CD4-positive, alpha-beta T cell (primary cell): ENCODE results near the gene YIPF4. TPM values are rescaled to one million over a fixed set of nuclear protein-coding genes. Genes with fewer than 3 reads are reported as not detected.
"Not testable (repeated sequence)": the region's sequence is repeated elsewhere in the genome, so short reads cannot be mapped to it uniquely, and the experiment has no call there.

Experiments
- ATAC-seq: fragments of 200-7000 bp; cut with Tn5 transposase; one replicate; pipeline ENCODE4 v1.10.0; 2022; ENCODE audit warnings: mild to moderate bottlenecking; ENCODE audit not compliant: poor library complexity
- CTCF ChIA-PET: fragments of 350-600 bp; sonication (Branson Sonifier 250); formaldehyde crosslinking; loops from one replicate; lab custom pipeline; 2021; ENCODE audit warnings: antibody characterized with exemption, inconsistent platforms; lab: Charles Lee
- POLR2A ChIA-PET: fragments of 350-600 bp; sonication (Branson Sonifier 250); formaldehyde crosslinking; loops from one replicate; lab custom pipeline; 2021; ENCODE audit warnings: antibody characterized with exemption, inconsistent platforms; lab: Charles Lee
- DNase-seq, 14 experiments: peaks; one replicate each; pipeline ENCODE4 v3.0.0-alpha.2; 2013 to 2020; ENCODE audit warnings: mixed read lengths in 2 of 14
- H3K27ac ChIP-seq, 2 donors: one replicate each; pipeline versions ENCODE4 v1.5.1 to v1.7.0; 2013; ENCODE audit warnings: low read length in 2 of 2, low read depth in 1 of 2, mild to moderate bottlenecking in 1 of 2
- H3K27me3 ChIP-seq, 2 experiments: 1 replicate in 1 of 2; 2 replicates in 1 of 2; pipeline versions ENCODE4 v1.6.1 to v1.7.0; 2013; ENCODE audit warnings: low read length in 2 of 2, control low read depth in 1 of 2, mild to moderate bottlenecking in 1 of 2, moderate library complexity in 1 of 2; ENCODE audit not compliant: insufficient read depth in 2 of 2, control insufficient read depth in 1 of 2
- H3K36me3 ChIP-seq: one replicate; pipeline ENCODE4 v1.6.1; 2013; ENCODE audit warnings: low read length, control low read depth; ENCODE audit not compliant: insufficient read depth
- H3K4me1 ChIP-seq: one replicate; pipeline ENCODE4 v1.6.1; 2013; ENCODE audit warnings: low read length, control low read depth; ENCODE audit not compliant: insufficient read depth
- H3K4me3 ChIP-seq: one replicate; pipeline ENCODE4 v1.5.1; 2013; ENCODE audit warnings: mild to moderate bottlenecking, low read length, moderate library complexity
- H3K9me3 ChIP-seq, 2 experiments: 1 replicate in 1 of 2; 2 replicates in 1 of 2; pipeline versions ENCODE4 v1.6.1 to v1.7.0; 2013; ENCODE audit warnings: low read length in 2 of 2, mild to moderate bottlenecking in 2 of 2, control low read depth in 1 of 2, moderate library complexity in 1 of 2; ENCODE audit not compliant: control insufficient read depth in 1 of 2, insufficient read depth in 1 of 2
- H3K27ac Mint-ChIP-seq: one replicate; pipeline ENCODE4 v1.8.0; 2020; ENCODE audit warnings: mixed read lengths
- H3K27me3 Mint-ChIP-seq: one replicate; pipeline ENCODE4 v1.8.0; 2021; ENCODE audit warnings: mixed read lengths
- H3K36me3 Mint-ChIP-seq: one replicate; pipeline ENCODE4 v1.8.0; 2021; ENCODE audit warnings: low read depth, mixed read lengths
- H3K4me1 Mint-ChIP-seq: one replicate; pipeline ENCODE4 v1.8.0; 2021; ENCODE audit warnings: low read depth, mixed read lengths
- H3K4me3 Mint-ChIP-seq: one replicate; pipeline ENCODE4 v1.8.0; 2020; ENCODE audit warnings: mild to moderate bottlenecking, mixed read lengths
- H3K9me3 Mint-ChIP-seq: one replicate; pipeline ENCODE4 v1.8.0; 2020; ENCODE audit warnings: mixed read lengths
- intact Hi-C, 2 experiments: fragments of 100-400 bp; cut with DNase I in 1 of 2; cut with micrococcal nuclease in 1 of 2; formaldehyde crosslinking; loops; one replicate each; pipeline versions ENCODE4 v1.15.1 to v1.9.0; 2023 to 2025; cut with DNase I, micrococcal nuclease
- total RNA-seq, 174 experiments: library from RNA in 2 of 174; stranded (reverse) in 2 of 174; gene quantifications; one replicate each; pipeline ENCODE4 v1.2.3 and lab custom pipeline; 2021 to 2026
- TF ChIP-seq, protein P1 (sequence below): fragments of 200-600 bp; IDR thresholded peaks from one replicate; pipeline ENCODE4 v1.8.0; 2022; ENCODE audit warnings: antibody characterized with exemption, mild to moderate bottlenecking

YIPF4 gene
- total RNA-seq, 2 experiments from 2014 or later, result 7.7 to 9.7 TPM

DNA sequence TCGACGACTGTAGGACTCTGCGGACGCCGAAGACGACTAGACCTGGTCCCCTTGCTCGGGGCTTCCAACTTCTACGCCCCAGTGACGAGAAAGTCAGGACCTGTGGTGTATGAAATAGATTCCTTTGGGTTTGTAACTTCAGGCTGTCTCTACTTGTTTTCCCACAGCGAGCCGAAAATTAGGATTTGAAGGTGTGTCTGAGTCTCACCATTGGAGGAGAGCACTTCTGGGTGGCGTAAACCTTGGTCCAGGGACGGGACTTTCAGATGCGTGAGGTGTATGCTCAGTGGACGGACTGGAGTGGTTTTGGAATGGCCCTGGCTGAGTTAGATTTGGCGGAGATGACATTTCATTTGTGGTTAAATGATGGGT lies 80.4 kb downstream of the YIPF4 start:
- Histone ChIP-seq H3K27ac (peak overlapping the region; percentile 21 to 75), H3K9me3 (no peaks in the 10 kb centered on the region), H3K27me3 (no peaks in the 10 kb centered on the region), H3K36me3 (peaks cover 5% of the 10 kb centered on the region), H3K4me1 (peaks cover 30% of the 10 kb centered on the region), H3K4me3 (peak overlapping the region; percentile 97)
- Mint-ChIP-seq H3K27ac (peak overlapping the region; percentile 81), H3K9me3 (no peaks in the 10 kb centered on the region), H3K4me1 (peaks cover 53% of the 10 kb centered on the region), H3K36me3 (peaks cover 35% of the 10 kb centered on the region), H3K27me3 (no peaks in the 10 kb centered on the region), H3K4me3 (peak overlapping the region; percentile 85)
- POLR2A ChIA-PET, result interaction anchor here (0.6 to 0.9 kb wide), 2 partner anchors 80 to 270 kb away, joined by 3 read pairs; partner anchors contain the start of gene TTC27
- ATAC-seq, result no peak
- DNase-seq, result peak in 3 of 14 experiments; percentile 0 to 35 (median 14)
- intact Hi-C loops, result loop anchor here in 1 of 2 experiments (2.0 to 5.0 kb wide), 4 partner anchors 191 to 1239 kb away; partner anchors contain the start of genes FAM98A, SPAST and TTC27
- CTCF ChIA-PET, result interaction anchor here (0.9 kb wide), 1 partner anchor 21 kb away, joined by 3 read pairs; no protein-coding TSS in a partner anchor
- TF ChIP-seq, protein P1, sequence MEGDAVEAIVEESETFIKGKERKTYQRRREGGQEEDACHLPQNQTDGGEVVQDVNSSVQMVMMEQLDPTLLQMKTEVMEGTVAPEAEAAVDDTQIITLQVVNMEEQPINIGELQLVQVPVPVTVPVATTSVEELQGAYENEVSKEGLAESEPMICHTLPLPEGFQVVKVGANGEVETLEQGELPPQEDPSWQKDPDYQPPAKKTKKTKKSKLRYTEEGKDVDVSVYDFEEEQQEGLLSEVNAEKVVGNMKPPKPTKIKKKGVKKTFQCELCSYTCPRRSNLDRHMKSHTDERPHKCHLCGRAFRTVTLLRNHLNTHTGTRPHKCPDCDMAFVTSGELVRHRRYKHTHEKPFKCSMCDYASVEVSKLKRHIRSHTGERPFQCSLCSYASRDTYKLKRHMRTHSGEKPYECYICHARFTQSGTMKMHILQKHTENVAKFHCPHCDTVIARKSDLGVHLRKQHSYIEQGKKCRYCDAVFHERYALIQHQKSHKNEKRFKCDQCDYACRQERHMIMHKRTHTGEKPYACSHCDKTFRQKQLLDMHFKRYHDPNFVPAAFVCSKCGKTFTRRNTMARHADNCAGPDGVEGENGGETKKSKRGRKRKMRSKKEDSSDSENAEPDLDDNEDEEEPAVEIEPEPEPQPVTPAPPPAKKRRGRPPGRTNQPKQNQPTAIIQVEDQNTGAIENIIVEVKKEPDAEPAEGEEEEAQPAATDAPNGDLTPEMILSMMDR, result no peak

DNA sequence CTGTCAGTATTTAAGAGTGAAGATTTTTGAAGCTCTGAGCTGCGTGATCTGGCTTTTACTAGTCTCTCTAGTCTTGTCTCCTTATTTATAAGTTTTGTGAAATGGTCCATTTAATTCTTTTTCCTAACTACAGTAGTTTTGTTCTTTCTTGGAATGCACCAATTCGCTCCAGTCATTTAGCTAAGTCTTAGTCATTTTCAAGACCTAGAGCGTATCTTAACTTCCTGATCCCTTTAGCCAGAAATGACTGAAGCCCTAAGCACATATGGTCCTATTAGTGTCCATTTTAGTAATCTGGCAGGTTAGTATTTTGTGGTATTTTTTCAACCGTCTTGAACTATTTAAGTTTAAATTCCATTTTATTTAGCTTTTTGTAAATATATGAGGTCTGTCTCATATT lies 82.7 kb downstream of the YIPF4 start:
- Mint-ChIP-seq H3K4me3 (peak overlapping the region; percentile 66), H3K27me3 (no peaks in the 10 kb centered on the region), H3K27ac (peak overlapping the region; percentile 81), H3K9me3 (no peaks in the 10 kb centered on the region), H3K36me3 (peaks cover 35% of the 10 kb centered on the region), H3K4me1 (peaks cover 73% of the 10 kb centered on the region)
- Histone ChIP-seq H3K27ac (no peak overlapping the region), H3K4me3 (no peak overlapping the region), H3K9me3 (no peaks in the 10 kb centered on the region), H3K27me3 (no peaks in the 10 kb centered on the region), H3K4me1 (peaks cover 35% of the 10 kb centered on the region), H3K36me3 (peaks cover 5% of the 10 kb centered on the region)
- TF ChIP-seq, protein P1, result no peak
- DNase-seq (no peak), ATAC-seq (no peak)
- ChIA-PET POLR2A (interaction anchor here (0.9 kb wide), 1 partner anchor 297 kb away, joined by 4 read pairs; the partner anchor contains the start of gene SPAST), CTCF (no interaction called here)
- intact Hi-C loops, result no loop called here

DNA sequence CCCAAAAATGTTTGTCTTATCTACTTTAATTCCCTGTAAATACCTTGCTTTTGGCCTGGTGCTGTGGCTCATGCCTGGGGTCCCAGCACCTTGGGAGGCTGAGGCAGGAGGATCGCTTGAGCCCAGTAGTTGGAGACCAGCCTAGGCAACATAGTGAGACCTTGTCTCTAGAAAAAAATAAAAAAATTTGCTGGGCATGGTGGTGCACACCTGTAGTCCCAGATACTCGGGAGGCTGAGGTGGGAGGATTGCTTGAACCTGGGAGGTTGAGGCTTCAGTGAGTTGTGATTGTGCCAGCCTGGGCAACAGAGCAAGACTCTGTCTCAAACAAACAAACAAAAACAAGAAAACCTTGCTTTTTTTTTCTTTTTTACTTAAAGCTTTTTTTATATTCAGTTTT lies 85.3 kb downstream of the YIPF4 start:
- POLR2A ChIA-PET, H3K9me3 ChIP-seq, CTCF ChIA-PET, H3K27ac ChIP-seq, H3K27me3 Mint-ChIP-seq, intact Hi-C loops, DNase-seq, H3K36me3 ChIP-seq, ATAC-seq, H3K9me3 Mint-ChIP-seq, H3K4me3 ChIP-seq, H3K27me3 ChIP-seq, H3K4me3 Mint-ChIP-seq: not testable (repeated sequence)
- Mint-ChIP-seq H3K27ac (peak overlapping the region; percentile 8), H3K4me1 (peaks cover 86% of the 10 kb centered on the region), H3K36me3 (peaks cover 31% of the 10 kb centered on the region)
- peaks cover 44% of the 10 kb centered on the region for H3K4me1 ChIP-seq

DNA sequence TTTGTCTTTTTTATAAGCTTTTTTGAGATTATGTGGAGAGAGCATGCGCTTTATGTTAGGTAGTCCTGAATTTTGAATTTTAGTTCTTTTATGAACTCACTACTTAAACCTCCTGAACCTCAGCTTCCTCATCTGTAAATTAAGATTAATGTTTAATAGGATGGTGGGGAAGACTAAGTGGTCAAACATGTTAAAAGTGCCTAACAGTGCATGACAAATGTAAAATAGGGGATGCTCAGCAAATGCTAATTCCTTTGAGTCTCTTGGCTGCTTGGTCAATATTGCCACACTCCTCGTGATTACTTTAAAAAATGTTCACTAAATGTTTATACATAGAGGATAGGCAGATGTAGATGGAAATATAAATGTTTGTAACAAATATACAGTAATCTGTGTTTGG lies 85.9 kb downstream of the YIPF4 start:
- DNase-seq (no peak), ATAC-seq (no peak)
- peak overlapping the region; percentile 8 for H3K27ac Mint-ChIP-seq
- no peaks in the 10 kb centered on the region for H3K9me3 ChIP-seq
- H3K4me3 Mint-ChIP-seq, result no peak overlapping the region
- H3K4me1 Mint-ChIP-seq, result peaks cover 83% of the 10 kb centered on the region
- peaks cover 5% of the 10 kb centered on the region for H3K36me3 ChIP-seq
- no peaks in the 10 kb centered on the region for H3K27me3 ChIP-seq
- H3K36me3 Mint-ChIP-seq, result peaks cover 25% of the 10 kb centered on the region
- H3K4me3 ChIP-seq, result no peak overlapping the region
- TF ChIP-seq, protein P1, result no peak
- no peaks in the 10 kb centered on the region for H3K9me3 Mint-ChIP-seq
- no peak overlapping the region for H3K27ac ChIP-seq
- intact Hi-C loops, result no loop called here
- peaks cover 43% of the 10 kb centered on the region for H3K4me1 ChIP-seq
- CTCF ChIA-PET, result no interaction called here
- H3K27me3 Mint-ChIP-seq, result no peaks in the 10 kb centered on the region
- POLR2A ChIA-PET, result interaction anchor here (1.0 kb wide), 1 partner anchor 86 kb away, joined by 3 read pairs; no protein-coding TSS in a partner anchor

DNA sequence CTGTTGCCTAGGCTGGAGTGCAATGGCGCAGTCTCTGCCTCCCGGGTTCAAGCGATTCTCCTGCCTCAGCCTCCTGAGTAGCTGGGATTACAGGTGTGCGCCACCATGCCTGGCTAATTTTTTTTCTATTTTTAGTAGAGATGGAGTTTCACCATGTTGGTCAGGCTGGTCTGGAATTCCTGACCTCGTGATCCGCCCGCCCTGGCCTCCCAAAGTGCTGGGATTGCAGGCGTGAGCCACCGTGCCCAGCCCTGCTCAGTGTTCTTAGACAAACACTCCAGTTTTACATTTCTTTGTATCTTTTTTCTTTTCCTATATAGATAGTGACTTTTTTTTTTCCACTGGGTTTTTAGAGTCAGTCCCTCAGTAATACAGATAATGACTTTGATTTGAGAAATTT lies 86.6 kb downstream of the YIPF4 start:
- peaks cover 47% of the 10 kb centered on the region for H3K4me1 ChIP-seq
- DNase-seq, H3K27ac ChIP-seq, H3K9me3 Mint-ChIP-seq, H3K4me3 ChIP-seq, H3K36me3 ChIP-seq, intact Hi-C loops, CTCF ChIA-PET, H3K27me3 Mint-ChIP-seq, H3K27me3 ChIP-seq, H3K9me3 ChIP-seq, ATAC-seq: not testable (repeated sequence)
- Mint-ChIP-seq H3K4me3 (peak overlapping the region; percentile 7), H3K4me1 (peaks cover 83% of the 10 kb centered on the region), H3K27ac (peak overlapping the region; percentile 53), H3K36me3 (peaks cover 18% of the 10 kb centered on the region)
- POLR2A ChIA-PET, result interaction anchor here (1.0 kb wide), 1 partner anchor 86 kb away, joined by 3 read pairs; no protein-coding TSS in a partner anchor
